Measurements from ENCODE around the gene TIGD6. TPM values are rescaled to one million over a fixed set of nuclear protein-coding genes. Genes with fewer than 3 reads are reported as not detected.

The TIGD6 gene
- total and polyA plus RNA-seq, 9 of the 15 experiments (the other 6 are each of a cell fraction or from before 2014, with no cell fraction given), result 1.8 to 6.3 (median 3.9) TPM

GRCh38 chr5:150000990-150001659, 671 bp upstream of the TIGD6 start (continued):
- no peak for TF ChIP-seq TOE1 (IDR thresholded peaks at IDR 0.05; ENCODE audit: borderline replicate concordance)
- TF ChIP-seq TOE1 (CRISPR knock-in tag; IDR thresholded peaks at IDR 0.05; ENCODE audit: borderline replicate concordance, low read depth), result no peak
- TF ChIP-seq, protein P1, sequence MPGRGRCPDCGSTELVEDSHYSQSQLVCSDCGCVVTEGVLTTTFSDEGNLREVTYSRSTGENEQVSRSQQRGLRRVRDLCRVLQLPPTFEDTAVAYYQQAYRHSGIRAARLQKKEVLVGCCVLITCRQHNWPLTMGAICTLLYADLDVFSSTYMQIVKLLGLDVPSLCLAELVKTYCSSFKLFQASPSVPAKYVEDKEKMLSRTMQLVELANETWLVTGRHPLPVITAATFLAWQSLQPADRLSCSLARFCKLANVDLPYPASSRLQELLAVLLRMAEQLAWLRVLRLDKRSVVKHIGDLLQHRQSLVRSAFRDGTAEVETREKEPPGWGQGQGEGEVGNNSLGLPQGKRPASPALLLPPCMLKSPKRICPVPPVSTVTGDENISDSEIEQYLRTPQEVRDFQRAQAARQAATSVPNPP (IDR thresholded peaks at IDR 0.05; ENCODE audit: borderline replicate concordance, insufficient read depth, insufficient read length), result no peak
- TF ChIP-seq L3MBTL2 (IDR thresholded peaks at IDR 0.05), result no peak
- TF ChIP-seq HDGF (IDR thresholded peaks at IDR 0.05), result no peak
- no peak for TF ChIP-seq XRCC3 (IDR thresholded peaks at IDR 0.05)
- TF ChIP-seq RBM25 (IDR thresholded peaks at IDR 0.05; ENCODE audit: low read depth, low read length, severe bottlenecking), result peak; percentile 79
- TF ChIP-seq CSDE1 (IDR thresholded peaks at IDR 0.05), result no peak
- TF ChIP-seq SUPT5H (IDR thresholded peaks at IDR 0.05), result no peak
- TF ChIP-seq, protein P2, sequence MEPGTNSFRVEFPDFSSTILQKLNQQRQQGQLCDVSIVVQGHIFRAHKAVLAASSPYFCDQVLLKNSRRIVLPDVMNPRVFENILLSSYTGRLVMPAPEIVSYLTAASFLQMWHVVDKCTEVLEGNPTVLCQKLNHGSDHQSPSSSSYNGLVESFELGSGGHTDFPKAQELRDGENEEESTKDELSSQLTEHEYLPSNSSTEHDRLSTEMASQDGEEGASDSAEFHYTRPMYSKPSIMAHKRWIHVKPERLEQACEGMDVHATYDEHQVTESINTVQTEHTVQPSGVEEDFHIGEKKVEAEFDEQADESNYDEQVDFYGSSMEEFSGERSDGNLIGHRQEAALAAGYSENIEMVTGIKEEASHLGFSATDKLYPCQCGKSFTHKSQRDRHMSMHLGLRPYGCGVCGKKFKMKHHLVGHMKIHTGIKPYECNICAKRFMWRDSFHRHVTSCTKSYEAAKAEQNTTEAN (CRISPR knock-in tag; IDR thresholded peaks at IDR 0.05), result 0 out of 2 replicates have a peak, but pooled peaks have one; percentile 5
- TF ChIP-seq ZNF57 (CRISPR knock-in tag; IDR thresholded peaks at IDR 0.05), result no peak
- TF ChIP-seq NFATC3 (IDR thresholded peaks at IDR 0.05), result no peak
- no peak for TF ChIP-seq ATF6 (CRISPR knock-in tag; IDR thresholded peaks at IDR 0.05)
- TF ChIP-seq BCOR (IDR thresholded peaks at IDR 0.05), result peak; percentile 76
- TF ChIP-seq ZMIZ1 (IDR thresholded peaks at IDR 0.05; ENCODE audit: low read depth in 2 of 2, low read length in 2 of 2), result no peak
- TF ChIP-seq, protein P3, sequence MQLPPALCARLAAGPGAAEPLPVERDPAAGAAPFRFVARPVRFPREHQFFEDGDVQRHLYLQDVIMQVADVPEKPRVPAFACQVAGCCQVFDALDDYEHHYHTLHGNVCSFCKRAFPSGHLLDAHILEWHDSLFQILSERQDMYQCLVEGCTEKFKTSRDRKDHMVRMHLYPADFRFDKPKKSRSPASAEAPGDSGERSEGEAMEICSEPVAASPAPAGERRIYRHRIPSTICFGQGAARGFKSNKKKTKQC (CRISPR knock-in tag; IDR thresholded peaks at IDR 0.05), result no peak
- no peak for TF ChIP-seq ERF (CRISPR knock-in tag; IDR thresholded peaks at IDR 0.05)
- TF ChIP-seq IFI16 (CRISPR knock-in tag; IDR thresholded peaks at IDR 0.05), result no peak
- no peak for TF ChIP-seq MXD1 (CRISPR knock-in tag; IDR thresholded peaks at IDR 0.05; ENCODE audit: borderline replicate concordance, poor library complexity, severe bottlenecking)
- no peak for TF ChIP-seq HSF4 (CRISPR knock-in tag; IDR thresholded peaks at IDR 0.05; ENCODE audit: borderline replicate concordance)
